T-helper 17 cell (primary cell): ENCODE measurements around the gene IZUMO1. TPM values are rescaled to one million over a fixed set of nuclear protein-coding genes. Genes with fewer than 3 reads are reported as not detected.
"Not testable (repeated sequence)": the region's sequence is repeated elsewhere in the genome, so short reads cannot be mapped to it uniquely, and the experiment has no call there.

ENCODE experiments used
- ATAC-seq: fragments of 150-1000 bp; cut with Tn5 transposase; 2 replicates; pipeline ENCODE4 v1.10.0; 2021; ENCODE audit warnings: mild to moderate bottlenecking, moderate library complexity
- DNase-seq, 3 donors: peaks; one replicate each; pipeline versions ENCODE4 v3.0.0 to v3.0.0-alpha.2; 2020 to 2021
- H3K9me3 ChIP-seq: one replicate; pipeline ENCODE4 v1.7.0; 2013; ENCODE audit warnings: low read length, mild to moderate bottlenecking; ENCODE audit not compliant: control insufficient read depth, poor library complexity, severe bottlenecking
- H3K27ac Mint-ChIP-seq: one replicate; pipeline ENCODE4 v1.8.0; 2022; ENCODE audit warnings: mild to moderate bottlenecking, moderate library complexity, mixed read lengths
- H3K27me3 Mint-ChIP-seq: one replicate; pipeline ENCODE4 v1.8.0; 2022; ENCODE audit warnings: mixed read lengths
- H3K36me3 Mint-ChIP-seq: one replicate; pipeline ENCODE4 v1.8.0; 2022; ENCODE audit warnings: low read depth, mixed read lengths
- H3K4me1 Mint-ChIP-seq: one replicate; pipeline ENCODE4 v1.8.0; 2022; ENCODE audit warnings: mild to moderate bottlenecking, mixed read lengths
- H3K4me3 Mint-ChIP-seq: one replicate; pipeline ENCODE4 v1.8.0; 2022; ENCODE audit warnings: mild to moderate bottlenecking, moderate library complexity, mixed read lengths
- total RNA-seq, 4 donors: library from RNA in 2 of 4; stranded (reverse) in 2 of 4; gene quantifications; one replicate each; pipeline ENCODE4 v1.2.3 and lab custom pipeline; 2022 to 2026

The IZUMO1 gene
- total RNA-seq, 2 donors from 2014 or later: not detected

DNA sequence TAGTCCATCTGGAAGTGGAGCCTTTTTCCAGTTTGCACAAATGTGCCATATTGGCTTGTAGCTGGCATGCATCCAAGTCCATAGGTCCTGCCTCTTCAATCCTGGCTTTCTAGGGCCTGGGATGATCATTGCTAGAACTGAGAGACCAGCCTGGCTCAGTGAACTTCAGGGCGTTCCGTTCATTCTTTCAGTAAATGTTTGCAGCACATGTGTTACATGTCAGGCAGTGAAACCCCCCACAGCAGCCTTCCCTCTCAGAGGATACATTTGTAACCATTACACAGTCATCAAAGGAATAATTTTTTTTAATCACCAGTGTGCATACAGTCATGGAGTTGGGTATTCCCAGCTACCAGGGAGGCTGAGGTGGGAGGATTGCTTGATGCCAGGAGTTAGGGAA lies 41.3 kb downstream of the IZUMO1 start:
- no peaks in the 10 kb centered on the region for H3K9me3 ChIP-seq
- H3K4me1 Mint-ChIP-seq: peaks cover 4% of the 10 kb centered on the region
- ATAC-seq (no peak), DNase-seq (no peak)
- no peak overlapping the region for H3K4me3 Mint-ChIP-seq
- H3K27ac Mint-ChIP-seq: no peak overlapping the region
- no peaks in the 10 kb centered on the region for H3K27me3 Mint-ChIP-seq
- peaks cover 4% of the 10 kb centered on the region for H3K36me3 Mint-ChIP-seq

GRCh38 chr19:48703316-48703715 lies 43.4 kb downstream of the IZUMO1 start:
- peaks cover 4% of the 10 kb centered on the region for H3K4me1 Mint-ChIP-seq
- no peak overlapping the region for H3K27ac Mint-ChIP-seq
- H3K4me3 Mint-ChIP-seq: no peak overlapping the region
- no peaks in the 10 kb centered on the region for H3K9me3 ChIP-seq
- no peaks in the 10 kb centered on the region for H3K27me3 Mint-ChIP-seq
- peaks cover 4% of the 10 kb centered on the region for H3K36me3 Mint-ChIP-seq
- no peak for ATAC-seq
- no peak for DNase-seq

DNA sequence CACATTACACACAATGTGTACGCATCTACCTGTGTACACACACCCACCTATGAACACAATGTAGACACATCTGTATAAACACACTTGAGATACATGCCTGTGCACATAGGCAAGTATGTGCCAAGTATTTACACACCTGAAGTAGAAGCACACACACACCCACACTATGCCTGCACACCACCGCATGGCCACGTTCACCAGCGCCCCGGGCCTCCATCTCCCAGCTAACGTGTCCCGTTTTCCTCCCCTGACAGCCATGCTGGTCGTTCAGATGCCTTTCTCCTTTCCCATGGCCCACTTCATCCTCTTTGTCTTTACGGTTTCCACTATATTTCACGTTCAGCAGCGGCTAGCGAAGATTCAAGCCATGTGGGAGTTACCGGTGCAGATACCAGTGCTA lies 44.0 kb downstream of the IZUMO1 start:
- DNase-seq (no peak), ATAC-seq (no peak)
- H3K27me3 Mint-ChIP-seq: no peaks in the 10 kb centered on the region
- no peaks in the 10 kb centered on the region for H3K9me3 ChIP-seq
- H3K4me1 Mint-ChIP-seq: peaks cover 4% of the 10 kb centered on the region
- H3K27ac Mint-ChIP-seq: no peak overlapping the region
- peaks cover 4% of the 10 kb centered on the region for H3K36me3 Mint-ChIP-seq
- no peak overlapping the region for H3K4me3 Mint-ChIP-seq

DNA sequence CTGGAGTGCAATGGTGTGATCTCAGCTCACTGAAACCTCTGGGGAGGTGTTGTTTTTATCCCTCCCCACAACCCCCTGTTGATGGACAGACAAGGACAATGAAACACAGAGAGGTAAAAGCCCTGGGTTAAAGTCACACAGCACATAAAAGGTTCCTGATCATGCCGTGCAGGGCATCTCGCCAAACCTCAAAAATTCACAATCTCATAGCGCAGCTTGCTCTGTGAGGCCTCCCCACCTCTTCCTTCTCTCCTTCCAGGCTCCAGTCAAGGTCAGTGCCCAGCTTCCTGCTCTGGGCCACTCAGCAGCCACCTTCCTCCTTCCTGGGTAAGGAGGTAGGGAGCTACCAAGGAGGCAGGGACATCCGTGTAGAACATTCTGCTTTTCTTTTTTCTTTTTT lies 48.7 kb downstream of the IZUMO1 start:
- Mint-ChIP-seq H3K4me3 (no peak overlapping the region), H3K36me3 (no peaks in the 10 kb centered on the region), H3K27me3 (peaks cover 10% of the 10 kb centered on the region), H3K4me1 (peaks cover 10% of the 10 kb centered on the region), H3K27ac (peak overlapping the region; percentile 14)
- H3K9me3 ChIP-seq: no peaks in the 10 kb centered on the region
- ATAC-seq (no peak), DNase-seq (no peak)

GRCh38 chr19:48696353-48697010 lies 50.2 kb downstream of the IZUMO1 start:
- Mint-ChIP-seq H3K36me3 (no peaks in the 10 kb centered on the region), H3K27ac (no peak overlapping the region), H3K4me3 (peak overlapping the region; percentile 83), H3K27me3 (peaks cover 10% of the 10 kb centered on the region), H3K4me1 (peaks cover 9% of the 10 kb centered on the region)
- DNase-seq (no peak), ATAC-seq (peak; percentile 55)
- no peaks in the 10 kb centered on the region for H3K9me3 ChIP-seq

DNA sequence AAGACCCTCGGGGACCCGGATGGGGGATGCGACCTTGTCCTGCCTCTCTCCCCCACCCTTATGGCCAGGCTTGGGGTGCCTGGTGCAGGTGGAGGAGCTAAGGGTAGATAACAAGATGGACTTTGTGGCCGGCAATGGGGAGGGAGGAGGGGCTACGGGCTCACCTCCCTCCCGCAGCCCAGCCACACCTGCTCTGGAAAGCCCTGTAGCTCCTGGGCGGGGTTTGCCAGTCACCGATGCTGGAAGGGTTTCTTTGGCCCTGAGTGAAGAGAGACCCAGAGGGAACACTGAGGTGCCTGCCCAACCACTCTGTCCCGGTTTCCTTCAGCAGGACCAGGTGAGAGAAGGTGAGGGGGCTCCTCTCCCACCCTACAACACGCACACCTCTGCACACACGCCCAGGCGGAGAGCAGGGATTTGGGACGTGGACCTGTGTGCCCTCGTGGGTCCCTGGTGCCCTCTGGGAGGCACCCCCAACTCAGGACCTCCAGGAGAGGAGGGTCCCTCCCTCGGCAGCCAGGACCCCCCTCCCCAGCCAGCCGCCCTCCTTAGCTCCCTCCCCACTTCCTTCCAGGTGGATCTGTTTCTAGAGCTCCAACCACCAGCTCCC lies 50.9 kb downstream of the IZUMO1 start, which contains the start of gene FUT2:
Gene FUT2 (plus strand): TSS at position 229 of the 610 bp plus-strand sequence. CDS start 6,986 bp downstream, outside the sequence.
- H3K9me3 ChIP-seq: no peaks in the 10 kb centered on the region
- Mint-ChIP-seq H3K36me3 (no peaks in the 10 kb centered on the region), H3K27me3 (peaks cover 10% of the 10 kb centered on the region), H3K4me1 (peaks cover 9% of the 10 kb centered on the region), H3K27ac (no peak within 1 kb of the TSS), H3K4me3 (peak within 1 kb of the TSS; percentile 83)
- no peak for DNase-seq
- ATAC-seq: no peak

- H3K27me3 Mint-ChIP-seq, ATAC-seq, H3K27ac Mint-ChIP-seq, H3K9me3 ChIP-seq, H3K36me3 Mint-ChIP-seq, H3K4me3 Mint-ChIP-seq, H3K4me1 Mint-ChIP-seq, DNase-seq: not testable (repeated sequence)
Measured at GRCh38 chr19:48693629-48694028, 53.1 kb downstream of the IZUMO1 start.

Other genes starting within 250 kb of the IZUMO1 start
- gene LMTK3, start 235.1 kb downstream of the IZUMO1 start, total RNA-seq: 10 to 100 TPM; 11.5 to 18.4 TPM
- gene SULT2B1, start 194.7 kb downstream of the IZUMO1 start, total RNA-seq: not detected
- gene SPACA4, start 140.2 kb downstream of the IZUMO1 start, total RNA-seq: not detected
- gene FAM83E, start 131.8 kb downstream of the IZUMO1 start, total RNA-seq: 1 to 10 TPM; 3.1 to 3.6 TPM
- gene RPL18, start 127.7 kb downstream of the IZUMO1 start, total RNA-seq: 1,000 to 10,000 TPM; 2,478 to 2,506 TPM
- 10 to 100 TPM; 11.9 to 12.6 TPM for gene SPHK2, start 127.4 kb downstream of the IZUMO1 start, total RNA-seq
- 10 to 100 TPM; 29.7 to 38.2 TPM for gene DBP, start 109.5 kb downstream of the IZUMO1 start, total RNA-seq
- 1 to 10 TPM; 7.4 to 9.6 TPM for gene CA11, start 100.7 kb downstream of the IZUMO1 start, total RNA-seq
- gene NTN5, start 73.9 kb downstream of the IZUMO1 start, total RNA-seq: 1 to 10 TPM; 2.8 to 3.4 TPM
- not detected for gene FUT2, start 50.9 kb downstream of the IZUMO1 start, total RNA-seq
- gene MAMSTR, start 27.2 kb downstream of the IZUMO1 start, total RNA-seq: under 1 TPM; 0.42 to 0.60 TPM
- gene RASIP1, start 6.3 kb downstream of the IZUMO1 start, total RNA-seq: under 1 TPM; 0.10 to 0.12 TPM
- under 1 TPM; 0.07 to 0.16 TPM for gene FUT1, start 5.7 kb upstream of the IZUMO1 start, total RNA-seq
- not detected for gene FGF21, start 8.6 kb upstream of the IZUMO1 start, total RNA-seq
- gene BCAT2, start 64.1 kb upstream of the IZUMO1 start, total RNA-seq: 10 to 100 TPM; 14.0 to 14.6 TPM
- gene HSD17B14, start 89.6 kb upstream of the IZUMO1 start, total RNA-seq: under 1 TPM in 1 of 2 donors, not detected in 1; 0.44 TPM
- gene PLEKHA4, start 121.7 kb upstream of the IZUMO1 start, total RNA-seq: 1 to 10 TPM in 1 of 2 donors, under 1 TPM in 1; 0.42 to 3.0 TPM
- 1,000 to 10,000 TPM in 1 of 2 donors, 100 to 1,000 TPM in 1; 954 to 1,165 TPM for gene PPP1R15A, start 125.5 kb upstream of the IZUMO1 start, total RNA-seq
- not detected for gene TULP2, start 151.8 kb upstream of the IZUMO1 start, total RNA-seq
- gene NUCB1, start 153.4 kb upstream of the IZUMO1 start, total RNA-seq: 100 to 1,000 TPM; 118 to 135 TPM
- under 1 TPM; 0.50 to 0.86 TPM for gene DHDH, start 186.8 kb upstream of the IZUMO1 start, total RNA-seq
- 100 to 1,000 TPM in 1 of 2 donors, 10 to 100 TPM in 1; 89.2 to 104 TPM for gene BAX, start 208.0 kb upstream of the IZUMO1 start, total RNA-seq
- 100 to 1,000 TPM; 612 to 898 TPM for gene FTL, start 218.4 kb upstream of the IZUMO1 start, total RNA-seq
- 10 to 100 TPM; 21.6 to 24.2 TPM for gene GYS1, start 246.4 kb upstream of the IZUMO1 start, total RNA-seq
- gene RUVBL2, start 247.0 kb upstream of the IZUMO1 start, total RNA-seq: 10 to 100 TPM; 20.2 to 25.5 TPM